SK-N-SH (cell line): ENCODE data around the gene ATXN2. TPM values are rescaled to one million over a fixed set of nuclear protein-coding genes. Genes with fewer than 3 reads are reported as not detected.

Experiments
- CTCF ChIA-PET: fragments of 300-600, 350-600 bp; formaldehyde crosslinking; extraction: SDS; loops from one replicate; lab custom pipeline; 2021; lab: Yijun Ruan, JAX
- POLR2A ChIA-PET: fragments of 350-600 bp; sonication (Branson Sonifier 250); formaldehyde crosslinking; extraction: SDS; loops from one replicate; lab custom pipeline; 2020; ENCODE audit warnings: antibody characterized with exemption, inconsistent platforms; lab: Yijun Ruan, JAX
- DNase-seq: peaks from one replicate; pipeline ENCODE4 v3.0.0; 2012
- H2AFZ ChIP-seq: fragments of 200-600 bp; sonication (generic); 2 replicates; pipeline ENCODE4 v1.8.1; 2016; ENCODE audit warnings: antibody characterized with exemption, mild to moderate bottlenecking, low read depth
- H3F3A ChIP-seq: fragments of 200-600 bp; sonication (generic); replicated peaks from 2 replicates; pipeline ENCODE3; 2016; ENCODE audit warnings: antibody characterized with exemption, mild to moderate bottlenecking; ENCODE audit not compliant: insufficient read depth
- H3K27ac ChIP-seq, 2 experiments: fragments of 200-500 bp in 1 of 2; fragments of 200-600 bp in 1 of 2; sonication (Bioruptor generic) in 1 of 2; sonication (generic), shearing (Covaris generic) in 1 of 2; 2 replicates each; pipeline versions ENCODE4 v1.5.1 to v1.6.1; 2014 to 2016; ENCODE audit warnings: low read depth in 2 of 2, inconsistent platforms in 1 of 2, low read length in 1 of 2, mild to moderate bottlenecking in 1 of 2, mixed read lengths in 1 of 2
- H3K27me3 ChIP-seq: fragments of 200-600 bp; sonication (generic), shearing (Covaris generic); 2 replicates; pipeline ENCODE4 v1.6.1; 2016; ENCODE audit warnings: mixed run types; ENCODE audit not compliant: insufficient read depth
- H3K36me3 ChIP-seq, 2 experiments: fragments of 200-500 bp in 1 of 2; fragments of 200-600 bp in 1 of 2; sonication (Bioruptor generic) in 1 of 2; sonication (generic) in 1 of 2; replicated peaks in 1 of 2; 2 replicates each; pipeline versions ENCODE3 to v1.5.1; 2014 to 2016; ENCODE audit warnings: low read length in 1 of 2, mild to moderate bottlenecking in 1 of 2; ENCODE audit not compliant: insufficient read depth in 2 of 2, control insufficient read depth in 1 of 2
- H3K4me1 ChIP-seq, 2 experiments: fragments of 200-500 bp in 1 of 2; fragments of 200-600 bp in 1 of 2; sonication (Bioruptor generic) in 1 of 2; sonication (generic), shearing (Covaris generic) in 1 of 2; 2 replicates each; pipeline versions ENCODE4 v1.5.1 to v1.6.1; 2014 to 2016; ENCODE audit warnings: low read depth in 1 of 2, low read length in 1 of 2, mixed run types in 1 of 2; ENCODE audit not compliant: insufficient read depth in 2 of 2, control insufficient read depth in 1 of 2
- H3K4me2 ChIP-seq: fragments of 200-600 bp; sonication (generic), shearing (Covaris generic); 2 replicates; pipeline ENCODE4 v1.6.1; 2017; ENCODE audit warnings: mixed run types
- H3K4me3 ChIP-seq, 2 experiments: fragments of 200-500 bp in 1 of 2; fragments of 200-600 bp in 1 of 2; sonication (Bioruptor generic) in 1 of 2; sonication (generic), shearing (Covaris generic) in 1 of 2; 2 replicates each; pipeline versions ENCODE4 v1.5.1 to v1.8.1; 2014 to 2016; ENCODE audit warnings: low read depth in 2 of 2, inconsistent platforms in 1 of 2, low read length in 1 of 2, mild to moderate bottlenecking in 1 of 2, mixed read lengths in 1 of 2, moderate library complexity in 1 of 2
- H3K79me2 ChIP-seq: fragments of 200-600 bp; sonication (generic); 2 replicates; pipeline ENCODE4 v1.8.1; 2017; ENCODE audit warnings: mild to moderate bottlenecking; ENCODE audit not compliant: insufficient read depth
- H3K9ac ChIP-seq: fragments of 200-600 bp; sonication (generic); 2 replicates; pipeline ENCODE4 v1.6.1; 2017; ENCODE audit warnings: mixed run types
- H3K9me2 ChIP-seq: fragments of 200-600 bp; sonication (generic); 2 replicates; pipeline ENCODE4 v1.6.1; 2017; ENCODE audit warnings: mixed run types
- H3K9me3 ChIP-seq: fragments of 200-600 bp; sonication (generic); 2 replicates; pipeline ENCODE4 v1.6.1; 2017; ENCODE audit warnings: mixed run types, mild to moderate bottlenecking, moderate library complexity
- H4K20me1 ChIP-seq: fragments of 200-600 bp; sonication (generic); 2 replicates; pipeline ENCODE4 v1.6.1; 2017; ENCODE audit warnings: mild to moderate bottlenecking, mixed run types; ENCODE audit not compliant: insufficient read depth
- CHD2 ChIP-seq: fragments of 150-350 bp; IDR thresholded peaks from 2 replicates; pipeline ENCODE4 v1.6.1; 2018; ENCODE audit warnings: low read length; ENCODE audit not compliant: partially characterized antibody
- ELF1 ChIP-seq: IDR thresholded peaks from 2 replicates; pipeline ENCODE4 v1.4.0; 2012
- EP300 ChIP-seq, 2 experiments: IDR thresholded peaks; 2 replicates each; pipeline versions ENCODE4 v1.4.0 to v1.6.1; 2012; ENCODE audit warnings: borderline replicate concordance in 1 of 2, low read depth in 1 of 2, low read length in 1 of 2
- EZH2phosphoT487 ChIP-seq: fragments of 200-600 bp; sonication (generic); IDR thresholded peaks from 2 replicates; pipeline ENCODE4 v1.6.1; 2017; ENCODE audit warnings: low read depth, mixed run types, mild to moderate bottlenecking, antibody characterized with exemption, moderate library complexity, borderline replicate concordance
- FOSL2 ChIP-seq: IDR thresholded peaks from 2 replicates; pipeline ENCODE4 v1.4.0; 2012; ENCODE audit warnings: low read depth, mild to moderate bottlenecking, moderate library complexity, borderline replicate concordance
- FOXJ3 ChIP-seq: sonication (generic); formaldehyde crosslinking; IDR thresholded peaks from 2 replicates; pipeline ENCODE4 v1.5.1; 2020; ENCODE audit warnings: mild to moderate bottlenecking, missing genetic modification reagents
- FOXM1 ChIP-seq: IDR thresholded peaks from 2 replicates; pipeline ENCODE4 v1.4.0; 2012; ENCODE audit warnings: low read depth, mild to moderate bottlenecking
- GABPA ChIP-seq: IDR thresholded peaks from 2 replicates; pipeline ENCODE4 v1.4.0; 2012; ENCODE audit warnings: low read depth, mild to moderate bottlenecking
- MAX ChIP-seq: IDR thresholded peaks from 2 replicates; pipeline ENCODE4 v1.4.0; 2012; ENCODE audit warnings: low read depth
- PBX3 ChIP-seq: IDR thresholded peaks from 2 replicates; pipeline ENCODE4; 2012
- REST ChIP-seq: IDR thresholded peaks from 2 replicates; pipeline ENCODE4 v1.6.1; 2012; ENCODE audit warnings: mild to moderate bottlenecking, low read depth, low read length, moderate library complexity
- RFX5 ChIP-seq: IDR thresholded peaks from 2 replicates; pipeline ENCODE4 v1.6.1; 2012; ENCODE audit warnings: mild to moderate bottlenecking, improper control_type of control experiment, low read length
- SIN3A ChIP-seq: IDR thresholded peaks from 2 replicates; pipeline ENCODE4 v1.6.1; 2012; ENCODE audit warnings: low read depth, mild to moderate bottlenecking, low read length, moderate library complexity, borderline replicate concordance
- TEAD4 ChIP-seq: IDR thresholded peaks from 2 replicates; pipeline ENCODE4 v1.4.0; 2012; ENCODE audit warnings: mild to moderate bottlenecking, borderline replicate concordance; ENCODE audit not compliant: insufficient read depth
- USF2 ChIP-seq: fragments of 150-350 bp; IDR thresholded peaks from 2 replicates; pipeline ENCODE4 v1.6.1; 2017; ENCODE audit warnings: antibody characterized with exemption, low read length, low read depth, borderline replicate concordance
- ZBTB33 ChIP-seq: IDR thresholded peaks from 2 replicates; pipeline ENCODE4 v1.4.0; 2012; ENCODE audit warnings: low read depth, borderline replicate concordance
- WGBS: methylation state at CpG from one replicate; pipeline ENCODE4 v1.1.6; 2017; ENCODE audit warnings: low lambda C conversion rate; 5-methylcytosine and 5-hydroxymethylcytosine counted together
- polyA plus RNA-seq, 3 experiments: library from polyadenylated mRNA; depleted of rRNA; stranded (reverse); fragments of >200 nt; gene quantifications; 2 replicates each; pipeline ENCODE4 v1.2.3, GENCODE V29; 2012
- TF ChIP-seq, protein P1 (sequence below): IDR thresholded peaks from 2 replicates; pipeline ENCODE4 v1.4.0; 2012; ENCODE audit warnings: low read depth, borderline replicate concordance

Gene ATXN2
- polyA plus RNA-seq, 1 of the 3 experiments (the other 2 are of a cell fraction) = 35.7 TPM

DNA sequence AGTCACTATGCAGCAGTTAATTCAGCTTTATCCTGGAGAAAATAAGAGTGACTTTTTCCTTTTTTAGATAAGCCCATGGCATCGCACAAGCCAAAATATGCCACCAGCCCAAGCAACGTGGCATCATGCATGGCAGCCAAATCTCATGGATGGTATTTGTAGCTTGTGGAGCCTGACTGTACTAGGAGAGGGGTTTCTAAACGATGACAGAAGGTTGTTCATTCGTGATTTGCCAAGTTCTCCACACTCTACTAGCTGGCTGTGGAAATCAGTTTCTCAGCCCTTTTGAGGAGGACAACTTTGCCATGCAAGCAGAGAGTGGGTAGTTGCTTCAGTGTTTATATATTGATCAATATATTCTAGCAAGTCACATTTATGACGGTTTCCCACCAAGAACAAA lies 41.4 kb upstream of the ATXN2 start:
- Histone ChIP-seq H3K27me3 (no peaks in the 10 kb centered on the region), H3K4me3 (no peak overlapping the region), H3K4me2 (no peak overlapping the region), H3K9ac (no peak overlapping the region), H3F3A (peaks cover 4% of the 10 kb centered on the region), H3K36me3 (peaks cover 20 to 26% of the 10 kb centered on the region in 2 experiments), H2AFZ (no peak overlapping the region), H4K20me1 (no peaks in the 10 kb centered on the region), H3K27ac (no peak overlapping the region), H3K4me1 (peaks cover 9 to 11% of the 10 kb centered on the region in 2 experiments; a peak in 2 of 4 replicates), H3K9me3 (no peaks in the 10 kb centered on the region), H3K9me2 (no peaks in the 10 kb centered on the region), H3K79me2 (no peaks in the 10 kb centered on the region)
- no peak for TF ChIP-seq GABPA
- TF ChIP-seq USF2 = no peak
- TF ChIP-seq ELF1 = no peak
- no peak for TF ChIP-seq SIN3A
- no peak for TF ChIP-seq TEAD4
- TF ChIP-seq, protein P1, sequence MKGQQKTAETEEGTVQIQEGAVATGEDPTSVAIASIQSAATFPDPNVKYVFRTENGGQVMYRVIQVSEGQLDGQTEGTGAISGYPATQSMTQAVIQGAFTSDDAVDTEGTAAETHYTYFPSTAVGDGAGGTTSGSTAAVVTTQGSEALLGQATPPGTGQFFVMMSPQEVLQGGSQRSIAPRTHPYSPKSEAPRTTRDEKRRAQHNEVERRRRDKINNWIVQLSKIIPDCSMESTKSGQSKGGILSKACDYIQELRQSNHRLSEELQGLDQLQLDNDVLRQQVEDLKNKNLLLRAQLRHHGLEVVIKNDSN = no peak
- TF ChIP-seq CHD2 = no peak
- TF ChIP-seq REST = no peak
- no peak for TF ChIP-seq ZBTB33
- no peak for TF ChIP-seq MAX
- TF ChIP-seq FOXM1 = no peak
- TF ChIP-seq EZH2phosphoT487 = no peak
- TF ChIP-seq PBX3 = no peak
- TF ChIP-seq EP300 (IDR thresholded peaks at IDR 0.05; ENCODE audit: borderline replicate concordance in 1 of 2, low read depth in 1 of 2, low read length in 1 of 2) = no peak
- no peak for TF ChIP-seq FOXJ3
- TF ChIP-seq RFX5 = no peak
- no peak for TF ChIP-seq FOSL2
- 98% methylated on average over 5 of the region's 5 CpGs for WGBS
- no peak for DNase-seq
- POLR2A ChIA-PET = interaction anchor here (0.6 kb wide), 1 partner anchor 9 kb away, joined by 3 read pairs; no protein-coding TSS in a partner anchor
- CTCF ChIA-PET = interaction anchor here (0.7 kb wide), 1 partner anchor 808 kb away, joined by 3 read pairs; no protein-coding TSS in a partner anchor
